C4-2B (cell line): ENCODE data around the gene SLC4A9.

Experiments
- ZFX ChIP-seq: fragments of 450-650 bp; IDR thresholded peaks from 2 replicates; pipeline ENCODE4 v1.6.1; 2017
- TF ChIP-seq, protein P1 (sequence below): fragments of 450-650 bp; conservative IDR thresholded peaks from 2 replicates; pipeline ENCODE4 v1.5.1; 2017; ENCODE audit warnings: mild to moderate bottlenecking

DNA sequence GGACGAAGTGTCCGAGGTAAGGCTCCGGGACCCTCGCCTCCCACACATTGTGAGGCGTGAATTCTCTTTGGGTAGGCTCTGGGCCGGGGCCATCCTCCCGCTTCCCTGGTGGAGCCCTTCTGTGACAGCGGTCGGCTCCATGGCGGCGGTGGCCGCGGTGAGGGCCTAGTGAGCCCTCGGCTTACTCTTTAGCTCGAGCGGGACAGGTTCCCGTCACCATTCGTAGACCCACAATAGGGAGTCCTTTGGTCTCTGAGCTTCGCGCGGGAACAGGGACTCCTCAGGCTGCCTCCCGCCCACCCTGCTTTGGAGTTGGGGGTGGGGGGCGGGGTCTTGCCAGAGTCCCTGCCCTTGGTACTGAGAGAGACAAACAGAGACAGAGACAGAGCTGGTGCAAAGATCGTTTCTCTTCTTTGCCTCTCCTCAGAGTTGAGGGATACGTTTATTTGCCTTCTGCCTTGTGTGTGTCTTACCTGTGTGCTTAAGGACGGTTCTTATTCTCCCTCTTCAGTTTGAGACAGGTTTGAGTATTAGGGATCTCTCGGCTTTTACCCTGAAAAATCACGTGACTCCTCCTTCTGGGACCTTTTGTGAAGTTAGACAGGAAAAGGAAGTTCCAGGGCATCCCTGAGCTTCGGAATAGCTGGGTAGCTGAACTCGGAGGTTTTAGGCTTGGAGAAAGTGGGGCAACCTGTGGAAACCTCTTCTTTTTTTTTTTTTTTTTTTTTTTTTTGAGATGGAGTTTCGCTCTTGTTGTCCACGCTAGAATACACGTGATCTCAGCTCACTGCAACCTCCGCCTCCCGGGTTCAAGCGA lies 42.5 kb downstream of the SLC4A9 start:
- TF ChIP-seq, protein P1, sequence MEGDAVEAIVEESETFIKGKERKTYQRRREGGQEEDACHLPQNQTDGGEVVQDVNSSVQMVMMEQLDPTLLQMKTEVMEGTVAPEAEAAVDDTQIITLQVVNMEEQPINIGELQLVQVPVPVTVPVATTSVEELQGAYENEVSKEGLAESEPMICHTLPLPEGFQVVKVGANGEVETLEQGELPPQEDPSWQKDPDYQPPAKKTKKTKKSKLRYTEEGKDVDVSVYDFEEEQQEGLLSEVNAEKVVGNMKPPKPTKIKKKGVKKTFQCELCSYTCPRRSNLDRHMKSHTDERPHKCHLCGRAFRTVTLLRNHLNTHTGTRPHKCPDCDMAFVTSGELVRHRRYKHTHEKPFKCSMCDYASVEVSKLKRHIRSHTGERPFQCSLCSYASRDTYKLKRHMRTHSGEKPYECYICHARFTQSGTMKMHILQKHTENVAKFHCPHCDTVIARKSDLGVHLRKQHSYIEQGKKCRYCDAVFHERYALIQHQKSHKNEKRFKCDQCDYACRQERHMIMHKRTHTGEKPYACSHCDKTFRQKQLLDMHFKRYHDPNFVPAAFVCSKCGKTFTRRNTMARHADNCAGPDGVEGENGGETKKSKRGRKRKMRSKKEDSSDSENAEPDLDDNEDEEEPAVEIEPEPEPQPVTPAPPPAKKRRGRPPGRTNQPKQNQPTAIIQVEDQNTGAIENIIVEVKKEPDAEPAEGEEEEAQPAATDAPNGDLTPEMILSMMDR, result no peak
- TF ChIP-seq ZFX, result peak; percentile 65
